NOMO-1 (cell line): ENCODE results near the gene SLC28A1.

Source experiments
- DNase-seq, 2 experiments: peaks; one replicate each; lab custom pipeline; 2025; ENCODE audit not compliant: unreplicated experiment in 2 of 2; lab: John Stamatoyannopoulos, UW

Gene SLC28A1

GRCh38 chr15:84883466-84883865 is 996 bp upstream of the SLC28A1 start:
- no peak for DNase-seq

GRCh38 chr15:84885801-84886200 is 1.3 kb downstream of the SLC28A1 start:
- no peak for DNase-seq

GRCh38 chr15:84886211-84886983 is 1.9 kb downstream of the SLC28A1 start:
- no peak for DNase-seq

GRCh38 chr15:84886984-84887299 is 2.5 kb downstream of the SLC28A1 start:
- DNase-seq = no peak

GRCh38 chr15:84887938-84888337 is 3.5 kb downstream of the SLC28A1 start:
- no peak for DNase-seq

GRCh38 chr15:84888639-84889038 is 4.2 kb downstream of the SLC28A1 start:
- no peak for DNase-seq

GRCh38 chr15:84889313-84889990 is 5.0 kb downstream of the SLC28A1 start:
- DNase-seq = no peak

- DNase-seq = no peak
Measured at GRCh38 chr15:84889991-84890669, 5.7 kb downstream of the SLC28A1 start.

GRCh38 chr15:84890670-84891162 is 6.3 kb downstream of the SLC28A1 start:
- no peak for DNase-seq

GRCh38 chr15:84891339-84891738 is 6.9 kb downstream of the SLC28A1 start:
- DNase-seq = no peak

- DNase-seq = no peak
Measured at GRCh38 chr15:84892786-84893307, 8.4 kb downstream of the SLC28A1 start.

GRCh38 chr15:84893607-84894006 is 9.1 kb downstream of the SLC28A1 start:
- DNase-seq = no peak

- DNase-seq = no peak
Measured at GRCh38 chr15:84894736-84895425, 10.4 kb downstream of the SLC28A1 start.

- no peak for DNase-seq
Measured at GRCh38 chr15:84898761-84899160, 14.3 kb downstream of the SLC28A1 start.

- no peak for DNase-seq
Measured at GRCh38 chr15:84899750-84900149, 15.3 kb downstream of the SLC28A1 start.

- no peak for DNase-seq
Measured at GRCh38 chr15:84901540-84901939, 17.1 kb downstream of the SLC28A1 start.

GRCh38 chr15:84903751-84904150 is 19.3 kb downstream of the SLC28A1 start:
- no peak for DNase-seq

GRCh38 chr15:84904419-84904818 is 20.0 kb downstream of the SLC28A1 start:
- DNase-seq = no peak

GRCh38 chr15:84905016-84905916 is 20.8 kb downstream of the SLC28A1 start:
- no peak for DNase-seq

GRCh38 chr15:84907731-84908130 is 23.3 kb downstream of the SLC28A1 start:
- no peak for DNase-seq
